OCI-LY7 (cell line): Measurements from ENCODE around the gene GFPT1. TPM values are rescaled to one million over a fixed set of nuclear protein-coding genes. Genes with fewer than 3 reads are reported as not detected.

Experiments
- BruUV-seq: library from RNA; stranded (reverse); fragments of 400-500 nt; replicated peaks from 2 replicates; lab custom pipeline; 2021; lab: Mats Ljungman, UMichigan
- CTCF ChIA-PET: fragments of 300-600 bp; sonication (Branson Sonifier 250); formaldehyde crosslinking; loops from one replicate; lab custom pipeline; 2022; ENCODE audit warnings: antibody characterized with exemption; ENCODE audit not compliant: unreplicated experiment; lab: Charles Lee
- POLR2A ChIA-PET: fragments of 300-600 bp; sonication (Branson Sonifier 250); formaldehyde crosslinking; loops from one replicate; lab custom pipeline; 2022; ENCODE audit warnings: antibody characterized with exemption; lab: Charles Lee
- DNase-seq: peaks from one replicate; pipeline ENCODE4 v3.0.0-alpha.2; 2015; ENCODE audit warnings: low spot score
- H2AFZ ChIP-seq: fragments of 200-600 bp; sonication (generic), shearing (Covaris generic); 2 replicates; pipeline ENCODE4 v1.6.1; 2014; ENCODE audit warnings: mild to moderate bottlenecking, antibody characterized with exemption, low read length, moderate library complexity
- H3K27ac ChIP-seq: fragments of 200-600 bp; sonication (generic); 2 replicates; pipeline ENCODE4 v1.5.1; 2014; ENCODE audit warnings: mixed run types, low read depth, mild to moderate bottlenecking, moderate library complexity, low read length, inconsistent platforms; ENCODE audit not compliant: poor library complexity, severe bottlenecking
- H3K36me3 ChIP-seq: fragments of 200-600 bp; sonication (generic); 2 replicates; pipeline ENCODE4 v1.6.1; 2014; ENCODE audit warnings: mild to moderate bottlenecking, antibody characterized with exemption, low read length, moderate library complexity, mixed read lengths; ENCODE audit not compliant: insufficient read depth
- H3K4me1 ChIP-seq: fragments of 200-600 bp; sonication (generic); 2 replicates; pipeline ENCODE4 v1.5.1; 2014; ENCODE audit warnings: mild to moderate bottlenecking, low read length; ENCODE audit not compliant: insufficient read depth, poor library complexity, severe bottlenecking
- H3K4me2 ChIP-seq: fragments of 200-600 bp; sonication (generic); 2 replicates; pipeline ENCODE4 v1.6.1; 2014; ENCODE audit warnings: mild to moderate bottlenecking, low read length
- H3K4me3 ChIP-seq: fragments of 200-600 bp; sonication (generic); 2 replicates; pipeline ENCODE4 v1.5.1; 2014; ENCODE audit warnings: mild to moderate bottlenecking, low read depth, low read length; ENCODE audit not compliant: poor library complexity, severe bottlenecking
- H3K79me2 ChIP-seq: fragments of 200-600 bp; sonication (generic); 2 replicates; pipeline ENCODE4 v1.6.1; 2016; ENCODE audit warnings: low read depth, mild to moderate bottlenecking, low read length, moderate library complexity, mixed read lengths; ENCODE audit not compliant: insufficient read depth
- H3K9me2 ChIP-seq: fragments of 200-600 bp; sonication (generic); 2 replicates; pipeline ENCODE4 v1.6.1; 2016; ENCODE audit warnings: mild to moderate bottlenecking, low read length, mixed read lengths; ENCODE audit not compliant: insufficient read depth
- H3K9me3 ChIP-seq: fragments of 200-600 bp; sonication (generic); 2 replicates; pipeline ENCODE4 v1.6.1; 2014; ENCODE audit warnings: mild to moderate bottlenecking, mixed run types, low read length, mixed read lengths
- H4K20me1 ChIP-seq: fragments of 200-600 bp; sonication (generic); 2 replicates; pipeline ENCODE4 v1.6.1; 2014; ENCODE audit warnings: mild to moderate bottlenecking, antibody characterized with exemption, low read length, moderate library complexity, mixed read lengths; ENCODE audit not compliant: insufficient read depth
- CTCF ChIP-seq: fragments of 200-600 bp; sonication (generic); conservative IDR thresholded peaks from 2 replicates; pipeline ENCODE4 v1.5.1; 2014; ENCODE audit warnings: mild to moderate bottlenecking, antibody characterized with exemption, low read length, moderate library complexity, mixed read lengths
- EZH2phosphoT487 ChIP-seq: fragments of 200-600 bp; sonication (generic); IDR thresholded peaks from 2 replicates; pipeline ENCODE4 v1.6.1; 2018; ENCODE audit warnings: low read depth, borderline replicate concordance, mild to moderate bottlenecking, mixed run types, antibody characterized with exemption, low read length, moderate library complexity, mixed read lengths
- intact Hi-C: fragments of 100-400 bp; cut with micrococcal nuclease; formaldehyde crosslinking; loops from one replicate; pipeline ENCODE4 v1.10.0; 2022; ENCODE audit not compliant: unreplicated experiment
- total RNA-seq, 2 experiments: library from RNA; depleted of rRNA in 1 of 2; stranded (reverse); fragments of >200 nt in 1 of 2; shearing (Covaris generic) in 1 of 2; gene quantifications; 2 replicates each; pipeline ENCODE4 v1.2.3, GENCODE V29; 2014 to 2022

Gene GFPT1
- total RNA-seq, 2 experiments from 2014 or later = 11.0 to 31.2 TPM

- Histone ChIP-seq H3K4me1 (peaks cover 3% of the 10 kb centered on the region), H3K36me3 (peaks cover 6% of the 10 kb centered on the region; the same call in 1 of the 2 replicates), H2AFZ (no peak overlapping the region), H3K27ac (no peak overlapping the region), H3K4me2 (no peak overlapping the region), H3K9me3 (no peaks in the 10 kb centered on the region), H3K79me2 (peaks cover 83% of the 10 kb centered on the region), H3K9me2 (no peaks in the 10 kb centered on the region), H4K20me1 (peaks cover 8% of the 10 kb centered on the region; the same call in 1 of the 2 replicates), H3K4me3 (no peak overlapping the region)
- CTCF ChIA-PET = no interaction called here
- POLR2A ChIA-PET = interaction anchor here (0.9 kb wide), 1 partner anchor 29 kb away, joined by 3 read pairs; no protein-coding TSS in a partner anchor
- no peak for TF ChIP-seq EZH2phosphoT487
- TF ChIP-seq CTCF = no peak
- no peak for DNase-seq
- intact Hi-C loops = no loop called here
- BruUV-seq = no TSS peak
These were observed 6.7 kb downstream of the GFPT1 start for GRCh38 chr2:69380072-69380917.

- peaks cover 4% of the 10 kb centered on the region; the same call in 1 of the 2 replicates for H4K20me1 ChIP-seq
- POLR2A ChIA-PET = interaction anchor here (0.7 kb wide), 2 partner anchors 517 to 913 kb away, joined by 3 to 5 read pairs; no protein-coding TSS in a partner anchor
These were observed 10.6 kb downstream of the GFPT1 start for GRCh38 chr2:69376403-69376802.

More at GRCh38 chr2:69376403-69376802, 10.6 kb downstream of the GFPT1 start:
- Histone ChIP-seq H3K4me3 (no peak overlapping the region), H3K4me1 (no peaks in the 10 kb centered on the region), H3K36me3 (peaks cover 30% of the 10 kb centered on the region), H2AFZ (no peak overlapping the region), H3K27ac (no peak overlapping the region), H3K9me2 (no peaks in the 10 kb centered on the region), H3K9me3 (no peaks in the 10 kb centered on the region), H3K4me2 (no peak overlapping the region), H3K79me2 (peaks cover 61% of the 10 kb centered on the region)
- intact Hi-C loops = loop anchor here (5.0 kb wide), 1 partner anchor 191 kb away; no protein-coding TSS in a partner anchor
- no TSS peak for BruUV-seq
- TF ChIP-seq CTCF (no peak), EZH2phosphoT487 (no peak)
- no peak for DNase-seq
- CTCF ChIA-PET = interaction anchor here (0.6 kb wide), 1 partner anchor 42 kb away, joined by 3 read pairs; no protein-coding TSS in a partner anchor
